Endodermal cell (in vitro differentiated cells): ENCODE data around the gene PHF20. TPM values are rescaled to one million over a fixed set of nuclear protein-coding genes. Genes with fewer than 3 reads are reported as not detected.

ENCODE experiments used
- DNase-seq: peaks from one replicate; pipeline ENCODE4 v3.0.0-alpha.2; 2017
- H3K27ac ChIP-seq: 2 replicates; pipeline ENCODE4 v1.5.1; 2013; ENCODE audit warnings: mild to moderate bottlenecking, low read depth, low read length, moderate library complexity
- H3K27me3 ChIP-seq: 2 replicates; pipeline ENCODE4 v1.6.1; 2013; ENCODE audit warnings: mild to moderate bottlenecking, low read length, moderate library complexity; ENCODE audit not compliant: insufficient read depth, control insufficient read depth, poor library complexity, severe bottlenecking
- H3K36me3 ChIP-seq: 2 replicates; pipeline ENCODE4 v1.7.0; 2013; ENCODE audit warnings: mild to moderate bottlenecking, low read length, moderate library complexity; ENCODE audit not compliant: control insufficient read depth, insufficient read depth
- H3K4me1 ChIP-seq: one replicate; pipeline ENCODE4 v1.7.0; 2013; ENCODE audit warnings: low read length; ENCODE audit not compliant: control insufficient read depth, insufficient read depth
- H3K4me3 ChIP-seq: 2 replicates; pipeline ENCODE4 v1.5.1; 2013; ENCODE audit warnings: mild to moderate bottlenecking, low read length, moderate library complexity
- H3K9ac ChIP-seq: 2 replicates; pipeline ENCODE4 v1.6.1; 2013; ENCODE audit warnings: mild to moderate bottlenecking, low read length, moderate library complexity; ENCODE audit not compliant: poor library complexity, severe bottlenecking; ENCODE audit errors: extremely low read depth
- H3K9me3 ChIP-seq: 2 replicates; pipeline ENCODE4 v1.6.1; 2013; ENCODE audit warnings: mild to moderate bottlenecking, low read length, moderate library complexity; ENCODE audit not compliant: control insufficient read depth
- H3K27ac Mint-ChIP-seq: 2 replicates; pipeline ENCODE4 v1.8.0; 2020; ENCODE audit warnings: mixed read lengths
- H3K27me3 Mint-ChIP-seq: 2 replicates; pipeline ENCODE4 v1.8.0; 2021; ENCODE audit warnings: mild to moderate bottlenecking, mixed read lengths; ENCODE audit not compliant: insufficient read depth
- H3K36me3 Mint-ChIP-seq: 2 replicates; pipeline ENCODE4 v1.8.0; 2020; ENCODE audit warnings: low read depth, mixed read lengths
- H3K4me1 Mint-ChIP-seq: 2 replicates; pipeline ENCODE4 v1.8.0; 2020; ENCODE audit warnings: mixed read lengths
- H3K4me3 Mint-ChIP-seq: 2 replicates; pipeline ENCODE4 v1.8.0; 2020; ENCODE audit warnings: mild to moderate bottlenecking, moderate library complexity, mixed read lengths
- H3K9me3 Mint-ChIP-seq: 2 replicates; pipeline ENCODE4 v1.8.0; 2020; ENCODE audit warnings: mild to moderate bottlenecking, mixed read lengths
- WGBS, 2 experiments: methylation state at CpG; one replicate each; pipeline versions ENCODE4 v1.1.5 to v1.1.7; 2013; ENCODE audit warnings: missing lambda C conversion rate in 2 of 2, mixed read lengths in 1 of 2; ENCODE audit not compliant: insufficient coverage in 1 of 2, insufficient read length in 1 of 2; 5-methylcytosine and 5-hydroxymethylcytosine counted together
- total RNA-seq, 2 donors: library from RNA; stranded (reverse); fragmentation: NEBNext Ultra II Directional in 1 of 2; extraction: Animal tissue kit (Norgen Biotek cat#: 25700) in 1 of 2; gene quantifications; 2 replicates in 1 of 2; 3 replicates in 1 of 2; pipeline ENCODE4 v1.2.1, GENCODE V29; 2021
- TF ChIP-seq, protein P1 (sequence below): fragments of 200-600 bp; sonication (generic); conservative IDR thresholded peaks from 2 replicates; pipeline ENCODE4 v1.5.0; 2021; ENCODE audit warnings: antibody characterized with exemption, mild to moderate bottlenecking

PHF20 gene
- total RNA-seq, 2 donors from 2014 or later, result 68.1 to 78.8 TPM

DNA sequence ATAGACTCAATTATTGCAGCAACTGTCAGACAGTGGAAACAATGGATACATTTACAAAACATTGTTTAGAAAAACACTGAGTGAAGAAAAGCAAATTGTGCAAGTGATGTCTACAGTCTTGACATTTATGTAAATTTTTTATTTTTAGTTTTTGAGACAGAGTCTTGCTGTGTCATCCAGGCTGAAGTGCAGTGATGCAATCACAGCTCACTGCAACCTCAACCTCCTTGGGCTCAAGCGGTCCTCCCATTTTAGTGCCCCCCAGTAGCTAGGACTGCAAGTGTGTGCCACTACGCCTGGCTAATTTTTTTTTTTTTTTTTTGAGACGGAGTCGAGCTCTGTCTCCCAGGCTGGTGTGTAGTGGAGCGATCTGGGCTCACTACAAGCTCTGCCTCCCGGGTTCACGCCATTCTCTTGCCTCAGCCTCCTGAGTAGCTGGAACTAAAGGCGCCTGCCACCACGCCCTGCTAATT, 206.3 kb downstream of the PHF20 start:
- Histone ChIP-seq H3K27ac (no peak overlapping the region), H3K4me1 (no peaks in the 10 kb centered on the region), H3K4me3 (no peak overlapping the region), H3K27me3 (no peaks in the 10 kb centered on the region), H3K36me3 (no peaks in the 10 kb centered on the region), H3K9ac (no peak overlapping the region), H3K9me3 (no peaks in the 10 kb centered on the region)
- H3K9me3 Mint-ChIP-seq, result no peaks in the 10 kb centered on the region
- peaks cover 5% of the 10 kb centered on the region for H3K27me3 Mint-ChIP-seq
- 87 to 90% methylated on average over 9 of the region's 9 CpGs for WGBS, 2 experiments
- TF ChIP-seq, protein P1, sequence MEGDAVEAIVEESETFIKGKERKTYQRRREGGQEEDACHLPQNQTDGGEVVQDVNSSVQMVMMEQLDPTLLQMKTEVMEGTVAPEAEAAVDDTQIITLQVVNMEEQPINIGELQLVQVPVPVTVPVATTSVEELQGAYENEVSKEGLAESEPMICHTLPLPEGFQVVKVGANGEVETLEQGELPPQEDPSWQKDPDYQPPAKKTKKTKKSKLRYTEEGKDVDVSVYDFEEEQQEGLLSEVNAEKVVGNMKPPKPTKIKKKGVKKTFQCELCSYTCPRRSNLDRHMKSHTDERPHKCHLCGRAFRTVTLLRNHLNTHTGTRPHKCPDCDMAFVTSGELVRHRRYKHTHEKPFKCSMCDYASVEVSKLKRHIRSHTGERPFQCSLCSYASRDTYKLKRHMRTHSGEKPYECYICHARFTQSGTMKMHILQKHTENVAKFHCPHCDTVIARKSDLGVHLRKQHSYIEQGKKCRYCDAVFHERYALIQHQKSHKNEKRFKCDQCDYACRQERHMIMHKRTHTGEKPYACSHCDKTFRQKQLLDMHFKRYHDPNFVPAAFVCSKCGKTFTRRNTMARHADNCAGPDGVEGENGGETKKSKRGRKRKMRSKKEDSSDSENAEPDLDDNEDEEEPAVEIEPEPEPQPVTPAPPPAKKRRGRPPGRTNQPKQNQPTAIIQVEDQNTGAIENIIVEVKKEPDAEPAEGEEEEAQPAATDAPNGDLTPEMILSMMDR, result no peak
- H3K4me3 Mint-ChIP-seq, result no peak overlapping the region
- no peaks in the 10 kb centered on the region for H3K36me3 Mint-ChIP-seq
- no peak for DNase-seq
- no peaks in the 10 kb centered on the region for H3K4me1 Mint-ChIP-seq
- H3K27ac Mint-ChIP-seq, result no peak overlapping the region

DNA sequence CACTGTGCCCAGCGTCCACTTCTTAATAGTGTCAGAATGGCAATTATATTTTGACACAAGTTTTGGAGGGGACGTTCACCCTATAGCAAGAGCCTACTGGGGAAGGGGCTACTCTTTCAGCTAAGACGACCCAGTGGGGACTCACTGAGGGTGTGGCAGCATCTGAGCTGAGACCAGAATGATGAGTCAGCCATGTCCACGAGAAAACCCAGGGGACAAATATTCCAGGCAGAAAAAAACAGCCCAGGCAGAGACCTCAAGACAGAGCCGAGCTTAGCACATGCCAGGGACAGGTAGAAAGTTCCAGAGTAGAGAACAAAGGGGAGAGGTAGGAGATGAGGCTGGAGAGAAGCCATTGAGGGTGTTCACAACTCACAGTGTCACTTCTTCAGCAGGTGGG, 207.7 kb downstream of the PHF20 start:
- no peak overlapping the region for H3K9ac ChIP-seq
- H3K27me3 ChIP-seq, result no peaks in the 10 kb centered on the region
- H3K9me3 ChIP-seq, result no peaks in the 10 kb centered on the region
- TF ChIP-seq, protein P1, result no peak
- DNase-seq, result peak; percentile 24
- whole genome bisulfite sequencing, 2 experiments, result 82 to 87% methylated on average over 5 of the region's 5 CpGs
- H3K9me3 Mint-ChIP-seq, result no peaks in the 10 kb centered on the region
- no peak overlapping the region for H3K27ac Mint-ChIP-seq
- H3K36me3 Mint-ChIP-seq, result no peaks in the 10 kb centered on the region
- H3K36me3 ChIP-seq, result no peaks in the 10 kb centered on the region
- no peak overlapping the region for H3K4me3 ChIP-seq
- no peaks in the 10 kb centered on the region for H3K4me1 Mint-ChIP-seq
- no peak overlapping the region for H3K27ac ChIP-seq
- H3K4me1 ChIP-seq, result no peaks in the 10 kb centered on the region
- H3K4me3 Mint-ChIP-seq, result no peak overlapping the region
- peaks cover 5% of the 10 kb centered on the region for H3K27me3 Mint-ChIP-seq

DNA sequence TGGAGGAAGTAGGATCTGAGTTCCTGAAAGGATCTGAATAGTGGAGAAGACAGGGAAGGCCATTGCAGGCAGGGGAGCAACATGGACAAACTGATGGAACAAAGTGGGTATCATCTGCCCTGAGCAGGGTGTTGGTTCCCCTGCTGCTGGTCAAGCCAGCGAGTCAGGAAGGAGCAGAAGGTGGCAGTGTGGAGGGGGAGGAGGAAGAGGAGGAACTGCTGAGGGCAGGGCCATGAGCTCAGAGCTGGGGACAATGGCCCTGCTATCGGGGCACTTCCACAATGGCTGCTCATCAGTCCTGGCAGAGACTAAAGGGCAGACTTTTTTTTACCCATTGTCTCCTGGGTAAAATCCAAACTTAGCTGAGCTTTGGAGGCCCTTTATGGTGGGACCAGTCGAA, 210.2 kb downstream of the PHF20 start:
- no peaks in the 10 kb centered on the region for H3K9me3 ChIP-seq
- no peaks in the 10 kb centered on the region for H3K4me1 ChIP-seq
- no peak overlapping the region for H3K4me3 ChIP-seq
- H3K36me3 ChIP-seq, result no peaks in the 10 kb centered on the region
- no peak overlapping the region for H3K4me3 Mint-ChIP-seq
- H3K4me1 Mint-ChIP-seq, result no peaks in the 10 kb centered on the region
- H3K27me3 ChIP-seq, result no peaks in the 10 kb centered on the region
- no peak overlapping the region for H3K27ac ChIP-seq
- no peak overlapping the region for H3K9ac ChIP-seq
- peak; percentile 41 for DNase-seq
- no peaks in the 10 kb centered on the region for H3K36me3 Mint-ChIP-seq
- H3K27me3 Mint-ChIP-seq, result peaks cover 5% of the 10 kb centered on the region
- H3K9me3 Mint-ChIP-seq, result no peaks in the 10 kb centered on the region
- no peak overlapping the region for H3K27ac Mint-ChIP-seq
- WGBS, 2 experiments, result 77 to 87% methylated on average over 3 of the region's 3 CpGs
- TF ChIP-seq, protein P1, result no peak
